GM23248 (cell line): ENCODE measurements around the gene MTCL3.

ENCODE experiments used
- EZH2 ChIP-seq: fragments of 200-600 bp; sonication (generic); IDR thresholded peaks from 2 replicates; pipeline ENCODE4 v1.6.1; 2018; ENCODE audit warnings: antibody characterized with exemption, mild to moderate bottlenecking; ENCODE audit not compliant: insufficient read depth, poor library complexity, severe bottlenecking
- EZH2phosphoT487 ChIP-seq: fragments of 200-600 bp; sonication (generic); IDR thresholded peaks from 2 replicates; pipeline ENCODE4 v1.6.1; 2018; ENCODE audit warnings: antibody characterized with exemption, moderate library complexity, mild to moderate bottlenecking, low read depth; ENCODE audit not compliant: insufficient read depth

DNA sequence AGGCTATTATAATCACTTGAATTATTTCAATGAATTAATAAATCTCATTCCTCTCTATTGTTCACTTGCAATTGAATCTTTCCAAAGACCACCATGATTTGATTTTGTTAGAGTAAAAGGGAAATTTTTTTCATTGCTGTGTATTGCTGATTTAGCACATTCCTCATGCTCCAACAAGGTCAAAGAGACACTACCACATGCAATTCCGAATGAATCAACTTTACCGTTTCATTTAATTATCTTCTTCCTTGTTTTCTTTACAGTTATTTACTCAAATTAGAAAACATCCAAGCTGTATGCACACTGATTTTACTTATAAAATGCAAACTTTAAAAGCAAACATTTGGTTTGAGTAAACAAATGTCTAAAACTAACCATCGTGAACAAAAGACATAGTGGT is 60.9 kb downstream of the MTCL3 start:
- TF ChIP-seq EZH2 (no peak), EZH2phosphoT487 (no peak)
